Bronchial epithelial cell (primary cell): Measurements from ENCODE around the gene C2orf92. TPM values are rescaled to one million over a fixed set of nuclear protein-coding genes. Genes with fewer than 3 reads are reported as not detected.

ENCODE experiments used
- DNase-seq: peaks from one replicate; pipeline ENCODE4 v3.0.0-alpha.2; 2010; ENCODE audit warnings: low read depth
- FAIRE-seq: peaks from 2 replicates; lab custom pipeline; 2011; peaks lifted over from hg19 to GRCh38; lab: Jason Lieb, UNC
- H3K27me3 ChIP-seq: 2 replicates; pipeline ENCODE4 v1.5.1; 2011; ENCODE audit warnings: low read length; ENCODE audit not compliant: control insufficient read depth, insufficient read depth
- H3K36me3 ChIP-seq: 2 replicates; pipeline ENCODE4 v1.5.1; 2011; ENCODE audit warnings: low read length; ENCODE audit not compliant: control insufficient read depth, insufficient read depth
- H3K4me3 ChIP-seq: 2 replicates; pipeline ENCODE4 v1.5.1; 2011; ENCODE audit warnings: mild to moderate bottlenecking, low read depth, low read length, control low read depth
- total RNA-seq: library from RNA; depleted of rRNA; stranded (reverse); fragments of >200 nt; gene quantifications from 2 replicates; pipeline ENCODE4 v1.2.1, GENCODE V29; 2014
- TF ChIP-seq, protein P1 (sequence below): IDR thresholded peaks from 2 replicates; pipeline ENCODE4 v1.5.1; 2011; ENCODE audit warnings: mild to moderate bottlenecking, moderate library complexity, low read length, control low read depth, inconsistent platforms; ENCODE audit not compliant: insufficient read depth, severe bottlenecking

C2orf92 gene
- total RNA-seq, 1 donor from 2014 or later: 0.26 TPM

DNA sequence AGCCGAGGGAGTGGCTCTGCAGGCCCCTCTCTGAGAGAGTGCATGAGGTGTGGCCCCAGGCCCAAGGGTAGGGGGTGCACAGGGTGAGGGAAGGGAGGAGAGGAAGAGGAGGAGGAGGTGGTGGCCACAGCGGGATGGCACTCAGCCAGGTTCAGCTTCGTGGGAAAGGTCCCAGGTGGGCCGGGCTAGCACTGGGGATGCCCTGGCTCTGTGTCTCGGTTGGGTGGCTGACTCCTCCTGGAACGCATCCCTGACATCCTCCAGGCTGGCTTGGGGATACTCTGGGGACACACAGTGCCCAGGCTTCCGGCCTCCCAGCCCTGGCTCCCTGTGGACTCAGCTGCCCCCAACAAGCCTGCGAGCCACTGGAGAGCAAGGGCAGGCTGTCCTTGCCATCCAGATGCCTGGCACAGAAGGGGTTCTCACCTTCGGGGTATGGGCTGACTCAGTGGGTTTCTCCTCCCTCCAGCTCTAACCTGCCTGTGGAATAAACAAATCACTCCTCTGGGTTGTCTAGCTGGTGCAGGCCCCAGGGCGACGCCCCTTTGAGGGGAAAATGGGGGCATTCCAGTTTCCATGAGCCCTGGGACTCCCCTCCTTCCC is 43.3 kb downstream of the C2orf92 start:
- no peaks in the 10 kb centered on the region for H3K27me3 ChIP-seq
- H3K4me3 ChIP-seq: no peak overlapping the region
- peak; percentile 43 for FAIRE-seq
- no peak for DNase-seq
- no peaks in the 10 kb centered on the region for H3K36me3 ChIP-seq
- TF ChIP-seq, protein P1, sequence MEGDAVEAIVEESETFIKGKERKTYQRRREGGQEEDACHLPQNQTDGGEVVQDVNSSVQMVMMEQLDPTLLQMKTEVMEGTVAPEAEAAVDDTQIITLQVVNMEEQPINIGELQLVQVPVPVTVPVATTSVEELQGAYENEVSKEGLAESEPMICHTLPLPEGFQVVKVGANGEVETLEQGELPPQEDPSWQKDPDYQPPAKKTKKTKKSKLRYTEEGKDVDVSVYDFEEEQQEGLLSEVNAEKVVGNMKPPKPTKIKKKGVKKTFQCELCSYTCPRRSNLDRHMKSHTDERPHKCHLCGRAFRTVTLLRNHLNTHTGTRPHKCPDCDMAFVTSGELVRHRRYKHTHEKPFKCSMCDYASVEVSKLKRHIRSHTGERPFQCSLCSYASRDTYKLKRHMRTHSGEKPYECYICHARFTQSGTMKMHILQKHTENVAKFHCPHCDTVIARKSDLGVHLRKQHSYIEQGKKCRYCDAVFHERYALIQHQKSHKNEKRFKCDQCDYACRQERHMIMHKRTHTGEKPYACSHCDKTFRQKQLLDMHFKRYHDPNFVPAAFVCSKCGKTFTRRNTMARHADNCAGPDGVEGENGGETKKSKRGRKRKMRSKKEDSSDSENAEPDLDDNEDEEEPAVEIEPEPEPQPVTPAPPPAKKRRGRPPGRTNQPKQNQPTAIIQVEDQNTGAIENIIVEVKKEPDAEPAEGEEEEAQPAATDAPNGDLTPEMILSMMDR: no peak

DNA sequence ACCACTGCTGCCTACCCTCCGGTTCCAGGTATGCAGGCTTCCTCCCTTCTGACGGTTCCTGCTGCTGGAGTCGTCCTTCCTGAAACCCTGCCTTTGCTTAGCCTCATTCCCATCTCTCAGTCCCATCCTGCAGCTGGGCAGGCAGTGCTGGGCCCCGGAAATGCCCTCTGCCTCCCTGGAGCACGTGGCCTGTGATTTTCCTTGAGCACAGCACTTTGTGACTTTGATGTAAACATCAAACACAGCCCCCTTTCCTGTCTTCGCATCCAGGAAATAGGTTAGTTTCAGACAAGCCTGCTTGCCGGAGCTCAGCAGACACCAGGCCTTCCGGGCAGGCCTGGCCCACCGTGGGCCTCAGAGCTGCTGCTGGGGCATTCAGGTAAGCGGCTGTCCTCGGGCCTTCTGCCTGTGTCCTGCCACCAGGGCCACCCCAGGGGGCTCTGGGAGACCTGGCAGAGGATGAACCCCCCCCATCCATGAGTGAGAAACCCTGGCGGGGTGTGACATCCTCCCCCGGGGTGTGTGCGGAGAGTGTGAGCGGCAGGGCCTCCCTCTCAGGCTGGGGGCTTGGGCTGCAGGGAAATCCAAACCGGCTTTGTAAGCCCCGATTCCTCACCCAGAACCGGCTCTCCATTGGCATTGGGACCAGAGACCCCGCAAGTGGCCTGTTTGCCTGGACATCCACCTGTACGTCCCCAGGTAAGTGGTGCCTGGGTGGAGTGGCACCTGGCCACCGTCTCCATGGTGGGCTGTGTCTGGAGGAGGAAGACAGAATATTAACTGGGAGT is 44.0 kb downstream of the C2orf92 start, which contains the start of gene ZAP70:
ZAP70 (plus strand) TSS at position 281 of the 788 bp plus-strand sequence. CDS start 10,461 bp downstream, outside the sequence.
- TF ChIP-seq, protein P1: no peak
- no peak for FAIRE-seq
- no peaks in the 10 kb centered on the region for H3K27me3 ChIP-seq
- no peak within 1 kb of the TSS for H3K4me3 ChIP-seq
- H3K36me3 ChIP-seq: no peaks in the 10 kb centered on the region
- no peak for DNase-seq

DNA sequence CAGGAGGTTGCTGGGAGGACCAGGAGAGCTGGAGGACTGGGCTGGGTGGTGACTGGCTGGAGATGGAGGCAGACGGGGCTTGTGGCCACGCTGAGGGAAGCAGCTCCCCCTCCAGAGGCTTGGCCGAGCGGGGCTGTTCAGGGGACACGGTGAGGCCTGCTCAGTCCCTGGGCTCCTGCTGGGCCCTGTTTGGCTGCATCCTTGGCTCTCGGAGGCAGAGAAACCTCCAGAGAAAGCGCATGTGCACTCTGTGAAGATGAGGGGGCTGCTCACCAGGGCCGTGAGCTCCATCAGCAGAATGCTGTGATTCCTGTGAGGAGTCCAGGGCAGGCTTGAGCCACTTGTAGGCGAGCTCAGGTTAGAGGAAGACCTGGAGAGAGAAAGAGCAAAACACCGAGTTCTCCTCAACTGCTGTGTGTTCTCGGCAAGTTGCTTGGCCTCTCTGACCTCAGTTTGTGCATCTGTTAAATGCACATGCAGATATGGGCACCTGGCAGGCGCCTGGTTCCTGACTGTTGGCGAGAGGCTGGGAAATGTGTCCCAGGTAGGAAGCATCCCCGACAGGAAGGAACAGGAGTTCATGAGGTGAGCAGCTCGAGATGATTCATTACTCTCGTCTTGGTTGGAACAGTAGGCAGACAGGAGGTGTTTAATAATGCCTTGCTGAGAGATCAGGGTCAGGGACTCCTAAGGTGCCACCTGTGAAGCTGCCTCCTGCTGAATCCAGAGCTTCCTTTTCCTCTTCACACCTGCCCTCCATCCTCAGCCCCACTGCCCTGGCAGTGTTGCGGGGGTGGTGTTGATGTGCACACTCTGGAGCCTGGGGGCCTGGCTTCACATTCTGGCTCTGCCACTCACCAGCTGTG is 44.8 kb downstream of the C2orf92 start:
- FAIRE-seq: no peak
- H3K4me3 ChIP-seq: no peak overlapping the region
- H3K36me3 ChIP-seq: no peaks in the 10 kb centered on the region
- TF ChIP-seq, protein P1: no peak
- no peaks in the 10 kb centered on the region for H3K27me3 ChIP-seq
- DNase-seq: peak; percentile 45

DNA sequence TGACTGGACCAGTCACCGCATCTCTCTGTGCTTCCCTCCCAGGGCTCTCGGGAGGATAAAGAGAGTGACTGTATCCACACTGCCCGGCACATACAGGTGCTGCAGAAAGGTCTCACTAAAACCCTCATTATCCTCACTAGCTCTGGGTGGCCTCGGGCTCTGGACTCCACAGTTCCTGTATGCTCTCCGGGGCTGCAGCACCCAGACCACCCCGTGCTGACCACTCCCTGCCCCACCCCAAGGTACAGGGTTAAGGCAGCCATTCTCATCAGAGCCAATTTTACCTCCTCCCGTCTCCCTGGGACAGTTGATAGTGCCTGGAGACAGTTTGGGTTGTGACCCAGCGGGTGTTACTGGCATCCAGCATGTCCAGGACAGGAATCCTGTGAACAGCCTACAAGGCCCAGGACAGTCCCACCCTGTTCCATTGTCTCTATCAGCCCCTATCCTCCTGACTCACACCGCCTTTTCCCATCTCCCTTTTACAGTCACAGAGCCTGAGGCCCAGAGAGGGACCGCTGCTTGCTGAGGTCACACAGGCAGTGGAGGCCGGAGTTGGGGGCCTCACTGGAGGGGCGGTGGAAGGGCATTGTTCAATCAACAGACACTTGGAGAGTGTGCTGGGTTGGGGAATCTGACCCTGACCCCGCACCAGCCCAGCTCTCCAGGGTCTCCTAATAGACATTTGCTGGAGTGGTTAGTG is 45.6 kb downstream of the C2orf92 start:
- Histone ChIP-seq H3K36me3 (no peaks in the 10 kb centered on the region), H3K27me3 (no peaks in the 10 kb centered on the region), H3K4me3 (no peak overlapping the region)
- TF ChIP-seq, protein P1: no peak
- FAIRE-seq (no peak), DNase-seq (no peak)

DNA sequence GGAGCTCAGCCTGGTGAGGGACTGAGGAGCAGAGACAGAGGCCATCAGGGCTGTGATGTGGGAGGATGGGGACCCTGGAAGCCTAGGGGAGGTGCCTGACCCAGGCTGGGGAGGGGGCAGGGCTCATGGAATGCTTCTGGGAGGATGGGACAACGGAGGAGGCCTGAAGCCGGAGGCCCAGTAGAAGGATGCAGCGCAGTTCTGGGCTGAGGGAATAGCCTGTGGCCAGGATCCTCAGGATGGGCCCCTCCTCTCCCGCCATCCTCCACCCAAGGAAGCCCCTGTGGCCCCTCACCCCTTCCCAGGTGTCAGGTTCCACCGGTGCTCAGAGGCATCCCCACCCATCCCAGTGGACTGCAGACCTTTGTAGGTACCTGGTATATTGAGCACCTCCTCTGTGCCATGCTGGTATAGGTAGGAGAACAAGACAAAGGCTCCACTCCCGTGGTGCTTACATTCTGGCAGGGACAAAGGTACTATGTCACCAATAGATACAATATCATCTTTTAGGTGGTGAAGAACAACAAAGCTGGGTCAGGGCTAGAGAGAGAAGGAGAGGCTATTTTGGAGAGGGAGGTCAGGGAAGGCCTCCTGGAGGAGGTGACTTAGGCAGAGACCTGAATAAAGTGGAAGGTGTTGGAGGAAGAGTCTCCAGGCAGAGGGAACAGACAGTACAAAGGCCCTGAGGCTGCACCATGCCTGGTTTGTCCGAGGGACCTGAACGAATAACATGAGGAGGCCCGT is 46.6 kb downstream of the C2orf92 start:
- no peak for DNase-seq
- Histone ChIP-seq H3K36me3 (no peaks in the 10 kb centered on the region), H3K4me3 (no peak overlapping the region), H3K27me3 (no peaks in the 10 kb centered on the region)
- FAIRE-seq: no peak
- TF ChIP-seq, protein P1: no peak
